ENCODE results near the gene BAZ2B. TPM values are rescaled to one million over a fixed set of nuclear protein-coding genes. Genes with fewer than 3 reads are reported as not detected.

The BAZ2B gene
- total and polyA plus RNA-seq, 4 donors = 21.4 to 139 (median 61.0) TPM

GRCh38 chr2:159317392-159318088 lies 298.8 kb downstream of the BAZ2B start:
- no peaks in the 10 kb centered on the region for H3K4me1 ChIP-seq (ENCODE audit: control insufficient read depth in 1 of 2, insufficient read depth in 2 of 2, low read length in 2 of 2)
- H3K27ac ChIP-seq (ENCODE audit: low read depth in 1 of 2, low read length in 2 of 2) = no peak overlapping the region
- DNase-seq (no peak), ATAC-seq (ENCODE audit: low FRiP score) (no peak)
- intact Hi-C loops (cut with DNase I) = no loop called here
- H3K4me3 ChIP-seq (ENCODE audit: low read length in 2 of 2) = no peak overlapping the region
- no peaks in the 10 kb centered on the region for H3K9me3 ChIP-seq (ENCODE audit: control insufficient read depth, low read length)
- 87 to 91% methylated on average over 3 of the region's 3 CpGs for WGBS, 2 donors
- H3K27me3 ChIP-seq (ENCODE audit: control insufficient read depth in 1 of 2, insufficient read depth in 2 of 2, low read length in 1 of 2) = no peaks in the 10 kb centered on the region
- H3K36me3 ChIP-seq (ENCODE audit: control insufficient read depth in 1 of 2, insufficient read depth in 2 of 2, low read length in 1 of 2) = peaks cover 3 to 5% of the 10 kb centered on the region in 2 donors

- Histone ChIP-seq H3K27me3 (ENCODE audit: control insufficient read depth in 1 of 2, insufficient read depth in 2 of 2, low read length in 1 of 2) (no peaks in the 10 kb centered on the region), H3K36me3 (ENCODE audit: control insufficient read depth in 1 of 2, insufficient read depth in 2 of 2, low read length in 1 of 2) (no peaks in the 10 kb centered on the region), H3K9me3 (ENCODE audit: control insufficient read depth, low read length) (no peaks in the 10 kb centered on the region), H3K27ac (ENCODE audit: low read depth in 1 of 2, low read length in 2 of 2) (no peak overlapping the region), H3K4me3 (ENCODE audit: low read length in 2 of 2) (no peak overlapping the region), H3K4me1 (ENCODE audit: control insufficient read depth in 1 of 2, insufficient read depth in 2 of 2, low read length in 2 of 2) (no peaks in the 10 kb centered on the region)
- DNase-seq (no peak), ATAC-seq (ENCODE audit: low FRiP score) (no peak)
- intact Hi-C loops (cut with DNase I) = no loop called here
Measured at GRCh38 chr2:159307942-159308341, 308.4 kb downstream of the BAZ2B start.

- intact Hi-C loops (cut with DNase I) = no loop called here
- H3K9me3 ChIP-seq (ENCODE audit: control insufficient read depth, low read length) = no peaks in the 10 kb centered on the region
- 79 to 84% methylated on average over 3 of the region's 3 CpGs for WGBS, 2 donors
- no peaks in the 10 kb centered on the region for H3K4me1 ChIP-seq (ENCODE audit: control insufficient read depth in 1 of 2, insufficient read depth in 2 of 2, low read length in 2 of 2)
- no peak overlapping the region for H3K4me3 ChIP-seq (ENCODE audit: low read length in 2 of 2)
- ATAC-seq (ENCODE audit: low FRiP score) (no peak), DNase-seq (no peak)
- no peaks in the 10 kb centered on the region for H3K36me3 ChIP-seq (ENCODE audit: control insufficient read depth in 1 of 2, insufficient read depth in 2 of 2, low read length in 1 of 2)
- H3K27ac ChIP-seq (ENCODE audit: low read depth in 1 of 2, low read length in 2 of 2) = no peak overlapping the region
- no peaks in the 10 kb centered on the region for H3K27me3 ChIP-seq (ENCODE audit: control insufficient read depth in 1 of 2, insufficient read depth in 2 of 2, low read length in 1 of 2)
Measured at GRCh38 chr2:159300586-159300985, 315.8 kb downstream of the BAZ2B start.

- no peaks in the 10 kb centered on the region for H3K36me3 ChIP-seq (ENCODE audit: control insufficient read depth in 1 of 2, insufficient read depth in 2 of 2, low read length in 1 of 2)
- no peak for ATAC-seq (ENCODE audit: low FRiP score)
- intact Hi-C loops (cut with DNase I) = no loop called here
Measured at GRCh38 chr2:159298967-159299366, 317.4 kb downstream of the BAZ2B start.

GRCh38 chr2:159297042-159297707 lies 319.2 kb downstream of the BAZ2B start:
- H3K27me3 ChIP-seq (ENCODE audit: control insufficient read depth in 1 of 2, insufficient read depth in 2 of 2, low read length in 1 of 2) = no peaks in the 10 kb centered on the region
- no peak overlapping the region for H3K27ac ChIP-seq (ENCODE audit: low read depth in 1 of 2, low read length in 2 of 2)
- DNase-seq (no peak), ATAC-seq (ENCODE audit: low FRiP score) (no peak)
- H3K9me3 ChIP-seq (ENCODE audit: control insufficient read depth, low read length) = no peaks in the 10 kb centered on the region
- H3K36me3 ChIP-seq (ENCODE audit: control insufficient read depth in 1 of 2, insufficient read depth in 2 of 2, low read length in 1 of 2) = no peaks in the 10 kb centered on the region
- H3K4me3 ChIP-seq (ENCODE audit: low read length in 2 of 2) = no peak overlapping the region
- intact Hi-C loops (cut with DNase I) = no loop called here
- WGBS, 2 donors = 89 to 93% methylated on average over 5 of the region's 5 CpGs
- H3K4me1 ChIP-seq (ENCODE audit: control insufficient read depth in 1 of 2, insufficient read depth in 2 of 2, low read length in 2 of 2) = no peaks in the 10 kb centered on the region

More at GRCh38 chr2:159298967-159299366, 317.4 kb downstream of the BAZ2B start:
- H3K27me3 ChIP-seq (ENCODE audit: control insufficient read depth in 1 of 2, insufficient read depth in 2 of 2, low read length in 1 of 2) = no peaks in the 10 kb centered on the region
- no peak for DNase-seq
- H3K9me3 ChIP-seq (ENCODE audit: control insufficient read depth, low read length) = no peaks in the 10 kb centered on the region
- no peaks in the 10 kb centered on the region for H3K4me1 ChIP-seq (ENCODE audit: control insufficient read depth in 1 of 2, insufficient read depth in 2 of 2, low read length in 2 of 2)
- no peak overlapping the region for H3K4me3 ChIP-seq (ENCODE audit: low read length in 2 of 2)
- no peak overlapping the region for H3K27ac ChIP-seq (ENCODE audit: low read depth in 1 of 2, low read length in 2 of 2)

- whole genome bisulfite sequencing, 2 donors = 52 to 55% methylated on average over 6 of the region's 6 CpGs
- no peak overlapping the region for H3K4me3 ChIP-seq (ENCODE audit: low read length in 2 of 2)
- no peaks in the 10 kb centered on the region for H3K4me1 ChIP-seq (ENCODE audit: control insufficient read depth in 1 of 2, insufficient read depth in 2 of 2, low read length in 2 of 2)
- H3K9me3 ChIP-seq (ENCODE audit: control insufficient read depth, low read length) = no peaks in the 10 kb centered on the region
- intact Hi-C loops (cut with DNase I) = no loop called here
- no peaks in the 10 kb centered on the region for H3K27me3 ChIP-seq (ENCODE audit: control insufficient read depth in 1 of 2, insufficient read depth in 2 of 2, low read length in 1 of 2)
- H3K36me3 ChIP-seq (ENCODE audit: control insufficient read depth in 1 of 2, insufficient read depth in 2 of 2, low read length in 1 of 2) = no peaks in the 10 kb centered on the region
- no peak overlapping the region for H3K27ac ChIP-seq (ENCODE audit: low read depth in 1 of 2, low read length in 2 of 2)
- DNase-seq (no peak), ATAC-seq (ENCODE audit: low FRiP score) (no peak)
Measured at GRCh38 chr2:159292157-159292556, 324.2 kb downstream of the BAZ2B start.

- WGBS, 2 donors = 60 to 64% methylated on average over 7 of the region's 7 CpGs
- ATAC-seq (ENCODE audit: low FRiP score) = no peak
- Histone ChIP-seq H3K4me3 (ENCODE audit: low read length in 2 of 2) (no peak overlapping the region), H3K9me3 (ENCODE audit: control insufficient read depth, low read length) (no peaks in the 10 kb centered on the region), H3K27me3 (ENCODE audit: control insufficient read depth in 1 of 2, insufficient read depth in 2 of 2, low read length in 1 of 2) (no peaks in the 10 kb centered on the region), H3K36me3 (ENCODE audit: control insufficient read depth in 1 of 2, insufficient read depth in 2 of 2, low read length in 1 of 2) (no peaks in the 10 kb centered on the region), H3K27ac (ENCODE audit: low read depth in 1 of 2, low read length in 2 of 2) (no peak overlapping the region), H3K4me1 (ENCODE audit: control insufficient read depth in 1 of 2, insufficient read depth in 2 of 2, low read length in 2 of 2) (no peaks in the 10 kb centered on the region)
- DNase-seq = no peak
- intact Hi-C loops (cut with DNase I) = no loop called here
Measured at GRCh38 chr2:159290289-159290907, 325.9 kb downstream of the BAZ2B start.

- Histone ChIP-seq H3K36me3 (ENCODE audit: control insufficient read depth in 1 of 2, insufficient read depth in 2 of 2, low read length in 1 of 2) (no peaks in the 10 kb centered on the region), H3K4me3 (ENCODE audit: low read length in 2 of 2) (no peak overlapping the region), H3K27me3 (ENCODE audit: control insufficient read depth in 1 of 2, insufficient read depth in 2 of 2, low read length in 1 of 2) (no peaks in the 10 kb centered on the region), H3K9me3 (ENCODE audit: control insufficient read depth, low read length) (no peaks in the 10 kb centered on the region), H3K27ac (ENCODE audit: low read depth in 1 of 2, low read length in 2 of 2) (no peak overlapping the region), H3K4me1 (ENCODE audit: control insufficient read depth in 1 of 2, insufficient read depth in 2 of 2, low read length in 2 of 2) (no peaks in the 10 kb centered on the region)
- no peak for ATAC-seq (ENCODE audit: low FRiP score)
- intact Hi-C loops (cut with DNase I) = no loop called here
- DNase-seq = no peak
Measured at GRCh38 chr2:159287733-159288132, 328.6 kb downstream of the BAZ2B start.
